GM12878 (cell line): ENCODE data around the gene ARHGAP6. TPM values are rescaled to one million over a fixed set of nuclear protein-coding genes. Genes with fewer than 3 reads are reported as not detected.

Source experiments
- ATAC-seq: fragments of 200-7000 bp; cut with Tn5 transposase; 3 replicates; pipeline ENCODE4 v1.9.1; 2020; ENCODE audit warnings: mild to moderate bottlenecking, moderate library complexity
- BruUV-seq: library from RNA; stranded (reverse); fragments of 400-500 nt; replicated peaks from 2 replicates; lab custom pipeline; 2021; lab: Mats Ljungman, UMichigan
- CTCF ChIA-PET: fragments of 300-600 bp; sonication (Branson Sonifier 250); formaldehyde crosslinking; extraction: SDS; loops from one replicate; lab custom pipeline; 2021; ENCODE audit warnings: inconsistent platforms; lab: Yijun Ruan, JAX
- POLR2A ChIA-PET: fragments of 350-600 bp; formaldehyde crosslinking; extraction: SDS; loops from one replicate; lab custom pipeline; 2021; ENCODE audit warnings: inconsistent platforms; lab: Charles Lee
- RAD21 ChIA-PET: fragments of 300-600 bp; sonication (Branson Sonifier 250); formaldehyde crosslinking; loops from one replicate; lab custom pipeline; 2023; ENCODE audit warnings: antibody characterized with exemption; ENCODE audit not compliant: unreplicated experiment; lab: Charles Lee
- SMC1A ChIA-PET: fragments of 300-600 bp; sonication (Branson Sonifier 250); formaldehyde crosslinking; loops from one replicate; lab custom pipeline; 2023; ENCODE audit not compliant: unreplicated experiment, uncharacterized antibody; lab: Charles Lee
- DNase-seq: peaks from one replicate; pipeline ENCODE4 v3.0.0-alpha.2; 2011; ENCODE audit warnings: low read depth, low spot score
- FAIRE-seq: peaks from 3 replicates; lab custom pipeline; 2011; peaks lifted over from hg19 to GRCh38; lab: Jason Lieb, UNC
- H2AFZ ChIP-seq: 2 replicates; pipeline ENCODE4 v1.6.0; 2011; ENCODE audit warnings: low read depth, low read length, control low read depth; ENCODE audit not compliant: control insufficient read depth
- H3K27ac ChIP-seq: 2 replicates; pipeline ENCODE4 v1.5.1; 2011; ENCODE audit warnings: control low read depth; ENCODE audit not compliant: control insufficient read depth, insufficient read depth
- H3K27me3 ChIP-seq, 2 experiments: replicated peaks in 1 of 2; 2 replicates each; pipeline versions ENCODE4 v1.6.0 to v1.6.1; 2011; ENCODE audit warnings: low read length in 1 of 2; ENCODE audit not compliant: control insufficient read depth in 2 of 2, insufficient read depth in 2 of 2
- H3K36me3 ChIP-seq, 2 experiments: 2 replicates each; pipeline ENCODE4 v1.5.1; 2011; ENCODE audit warnings: low read length in 1 of 2; ENCODE audit not compliant: control insufficient read depth in 2 of 2, insufficient read depth in 2 of 2
- H3K4me1 ChIP-seq: 2 replicates; pipeline ENCODE4 v1.6.1; 2011; ENCODE audit warnings: mild to moderate bottlenecking, low read length, moderate library complexity, mixed read lengths; ENCODE audit not compliant: control insufficient read depth, insufficient read depth
- H3K4me2 ChIP-seq: 2 replicates; pipeline ENCODE4 v1.6.0; 2011; ENCODE audit warnings: control low read depth; ENCODE audit not compliant: control insufficient read depth, insufficient read depth
- H3K4me3 ChIP-seq: fragments of 200-600 bp; sonication (generic); 2 replicates; pipeline ENCODE4 v1.5.1; 2016
- H3K79me2 ChIP-seq: 2 replicates; pipeline ENCODE4 v1.6.0; 2011; ENCODE audit warnings: low read length; ENCODE audit not compliant: control insufficient read depth, insufficient read depth
- H3K9ac ChIP-seq: 2 replicates; pipeline ENCODE4 v1.8.0; 2011; ENCODE audit warnings: low read length, control low read depth, mixed read lengths; ENCODE audit not compliant: control insufficient read depth, insufficient read depth
- H3K9me3 ChIP-seq: replicated peaks from 3 replicates; pipeline ENCODE4 v1.5.1; 2011; ENCODE audit warnings: mild to moderate bottlenecking, low read length; ENCODE audit not compliant: control insufficient read depth, insufficient read depth
- H4K20me1 ChIP-seq: 2 replicates; pipeline ENCODE4 v1.6.0; 2011; ENCODE audit not compliant: control insufficient read depth, insufficient read depth
- CBFB ChIP-seq: IDR thresholded peaks from 2 replicates; pipeline ENCODE4 v1.6.1; 2016; ENCODE audit warnings: antibody characterized with exemption, low read depth
- CEBPB ChIP-seq, 2 experiments: fragments of 150-350 bp in 1 of 2; IDR thresholded peaks; 2 replicates each; pipeline ENCODE4 v1.6.1; 2012 to 2014; ENCODE audit warnings: low read depth in 2 of 2, low read length in 2 of 2, borderline replicate concordance in 1 of 2, inconsistent platforms in 1 of 2
- CHD4 ChIP-seq: fragments of 200-600 bp; sonication (generic); IDR thresholded peaks from 2 replicates; pipeline ENCODE4 v1.6.1; 2016; ENCODE audit warnings: mild to moderate bottlenecking
- ETV6 ChIP-seq, 2 experiments: fragments of 450-650 bp in 1 of 2; IDR thresholded peaks in 1 of 2; conservative IDR thresholded peaks in 1 of 2; 2 replicates each; pipeline ENCODE4 v1.6.1; 2014; ENCODE audit warnings: antibody characterized with exemption in 1 of 2, borderline replicate concordance in 1 of 2, low read depth in 1 of 2, mild to moderate bottlenecking in 1 of 2, moderate library complexity in 1 of 2
- MTA3 ChIP-seq: IDR thresholded peaks from 2 replicates; pipeline ENCODE4 v1.6.1; 2012; ENCODE audit warnings: low read length, inconsistent platforms, borderline replicate concordance
- MYC ChIP-seq: IDR thresholded peaks from 2 replicates; pipeline ENCODE4 v1.6.1; 2011; ENCODE audit warnings: mild to moderate bottlenecking, low read length, moderate library complexity, inconsistent platforms; ENCODE audit not compliant: insufficient read depth, insufficient replicate concordance, insufficient read length, severe bottlenecking
- NFYA ChIP-seq: IDR thresholded peaks from 2 replicates; pipeline ENCODE4 v1.6.1; 2011; ENCODE audit warnings: low read depth, mild to moderate bottlenecking, low read length, improper control_type of control experiment, borderline replicate concordance
- WGBS: methylation state at CpG from one replicate; pipeline ENCODE4 v1.1.6; 2016; ENCODE audit warnings: low lambda C conversion rate; ENCODE audit not compliant: insufficient replicate concordance, insufficient coverage; ENCODE audit errors: missing lambda C conversion rate; 5-methylcytosine and 5-hydroxymethylcytosine counted together
- in situ Hi-C: fragments of 300-500 bp; cut with MboI; formaldehyde crosslinking; loops from 9 replicates; pipeline ENCODE4 v1.14.3; 2018; ENCODE audit warnings: mixed read lengths
- intact Hi-C: fragments of 100-400 bp; cut with micrococcal nuclease; formaldehyde crosslinking; loops from one replicate; pipeline ENCODE4 v1.14.2; 2022; ENCODE audit not compliant: unreplicated experiment
- polyA plus RNA-seq, 11 experiments: library from polyadenylated mRNA; depleted of rRNA in 4 of 11; unstranded in 6 of 11; stranded (reverse) in 5 of 11; fragments of >200 nt; fragmentation: Nextera tagmentation in 4 of 11; fragmentation: Illumina TruSeq in 1 of 11; extraction: Ambion mirVana in 4 of 11; extraction: Trizol in 1 of 11; gene quantifications; 1 replicate in 1 of 11; 2 replicates in 10 of 11; pipeline versions ENCODE4 v1.2.1 to v1.2.3, GENCODE V29; 2011 to 2016; ENCODE audit warnings: inconsistent platforms in 2 of 11, missing spikeins in 2 of 11, low read depth in 1 of 11
- total RNA-seq, 4 experiments: library from RNA; depleted of rRNA in 3 of 4; stranded (reverse); fragments of >200 nt in 3 of 4; fragmentation: Illumina TruSeq in 1 of 4; extraction: Trizol in 1 of 4; gene quantifications; 2 replicates each; pipeline versions ENCODE4 v1.2.1 to v1.2.3, GENCODE V29; 2013 to 2021
- TF ChIP-seq, protein P1 (sequence below): IDR thresholded peaks from 2 replicates; pipeline ENCODE4 v1.6.1; 2011; ENCODE audit warnings: borderline replicate concordance, low read depth, mild to moderate bottlenecking, moderate library complexity, mixed read lengths, low read length; ENCODE audit not compliant: insufficient read depth; ENCODE audit errors: extremely low read length
- TF ChIP-seq, protein P2 (sequence below): IDR thresholded peaks from 2 replicates; pipeline ENCODE4 v1.6.1; 2012; ENCODE audit warnings: low read depth, low read length, improper control_type of control experiment
- TF ChIP-seq, protein P3 (sequence below): fragments of 150-350 bp; IDR thresholded peaks from 2 replicates; pipeline ENCODE4 v1.6.1; 2016; ENCODE audit warnings: low read depth, low read length
- TF ChIP-seq, protein P4 (sequence below): IDR thresholded peaks from 2 replicates; pipeline ENCODE4 v1.6.1; 2011; ENCODE audit warnings: low read depth, low read length, improper control_type of control experiment, borderline replicate concordance

ARHGAP6 gene
- total and polyA plus RNA-seq, 10 of the 15 experiments (the other 5 are each of a cell fraction or from before 2014, with no cell fraction given): 0.20 to 1.8 (median 0.76) TPM

DNA sequence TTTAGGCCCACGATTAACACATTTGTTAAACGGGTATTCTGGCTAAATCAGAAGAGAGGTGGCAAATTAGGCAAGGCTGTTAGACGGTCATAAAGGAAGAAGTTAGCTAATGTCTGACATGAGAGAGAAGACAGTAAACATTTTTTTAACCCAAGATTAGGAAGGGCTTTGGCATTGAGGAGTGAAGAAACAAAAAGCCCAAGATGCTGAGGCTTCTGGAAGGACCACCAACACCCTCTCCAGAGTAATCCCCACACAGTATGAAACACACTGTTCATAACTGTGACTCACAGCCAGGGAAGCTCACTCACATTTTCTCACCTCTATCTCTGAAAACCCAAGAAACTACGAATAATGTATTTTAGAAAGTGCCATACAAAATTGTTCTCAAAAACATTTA, 244.9 kb downstream of the ARHGAP6 start (continued):
- TF ChIP-seq, protein P1, sequence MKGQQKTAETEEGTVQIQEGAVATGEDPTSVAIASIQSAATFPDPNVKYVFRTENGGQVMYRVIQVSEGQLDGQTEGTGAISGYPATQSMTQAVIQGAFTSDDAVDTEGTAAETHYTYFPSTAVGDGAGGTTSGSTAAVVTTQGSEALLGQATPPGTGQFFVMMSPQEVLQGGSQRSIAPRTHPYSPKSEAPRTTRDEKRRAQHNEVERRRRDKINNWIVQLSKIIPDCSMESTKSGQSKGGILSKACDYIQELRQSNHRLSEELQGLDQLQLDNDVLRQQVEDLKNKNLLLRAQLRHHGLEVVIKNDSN: no peak
- TF ChIP-seq, all 136 proteins: peak for 0

DNA sequence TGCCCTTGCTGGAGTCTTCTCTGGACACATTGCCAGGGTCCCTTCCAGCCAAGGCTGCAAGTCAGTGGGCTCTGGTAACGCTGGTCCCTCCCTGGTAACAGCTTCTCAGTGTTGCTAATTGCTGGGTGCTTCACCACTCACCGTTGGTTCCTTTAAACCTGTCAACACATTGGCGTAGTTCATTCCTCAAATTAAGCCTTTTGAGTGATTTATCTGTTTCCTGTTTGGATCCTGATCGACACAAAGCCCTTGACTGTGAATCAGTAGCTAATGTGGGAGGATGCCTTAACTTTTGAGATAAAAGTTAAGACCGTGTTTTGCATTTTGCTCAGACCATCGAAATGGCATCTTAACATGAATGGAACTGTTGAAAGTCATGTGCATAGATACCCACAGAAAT, 246.6 kb downstream of the ARHGAP6 start:
- in situ Hi-C loops: no loop called here
- H2AFZ ChIP-seq: no peak overlapping the region
- H3K4me2 ChIP-seq: no peak overlapping the region
- intact Hi-C loops: no loop called here
- H3K27me3 ChIP-seq: no peaks in the 10 kb centered on the region; a peak in 1 of 4 replicates
- TF ChIP-seq, protein P2, sequence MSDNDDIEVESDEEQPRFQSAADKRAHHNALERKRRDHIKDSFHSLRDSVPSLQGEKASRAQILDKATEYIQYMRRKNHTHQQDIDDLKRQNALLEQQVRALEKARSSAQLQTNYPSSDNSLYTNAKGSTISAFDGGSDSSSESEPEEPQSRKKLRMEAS: no peak
- TF ChIP-seq, protein P3, sequence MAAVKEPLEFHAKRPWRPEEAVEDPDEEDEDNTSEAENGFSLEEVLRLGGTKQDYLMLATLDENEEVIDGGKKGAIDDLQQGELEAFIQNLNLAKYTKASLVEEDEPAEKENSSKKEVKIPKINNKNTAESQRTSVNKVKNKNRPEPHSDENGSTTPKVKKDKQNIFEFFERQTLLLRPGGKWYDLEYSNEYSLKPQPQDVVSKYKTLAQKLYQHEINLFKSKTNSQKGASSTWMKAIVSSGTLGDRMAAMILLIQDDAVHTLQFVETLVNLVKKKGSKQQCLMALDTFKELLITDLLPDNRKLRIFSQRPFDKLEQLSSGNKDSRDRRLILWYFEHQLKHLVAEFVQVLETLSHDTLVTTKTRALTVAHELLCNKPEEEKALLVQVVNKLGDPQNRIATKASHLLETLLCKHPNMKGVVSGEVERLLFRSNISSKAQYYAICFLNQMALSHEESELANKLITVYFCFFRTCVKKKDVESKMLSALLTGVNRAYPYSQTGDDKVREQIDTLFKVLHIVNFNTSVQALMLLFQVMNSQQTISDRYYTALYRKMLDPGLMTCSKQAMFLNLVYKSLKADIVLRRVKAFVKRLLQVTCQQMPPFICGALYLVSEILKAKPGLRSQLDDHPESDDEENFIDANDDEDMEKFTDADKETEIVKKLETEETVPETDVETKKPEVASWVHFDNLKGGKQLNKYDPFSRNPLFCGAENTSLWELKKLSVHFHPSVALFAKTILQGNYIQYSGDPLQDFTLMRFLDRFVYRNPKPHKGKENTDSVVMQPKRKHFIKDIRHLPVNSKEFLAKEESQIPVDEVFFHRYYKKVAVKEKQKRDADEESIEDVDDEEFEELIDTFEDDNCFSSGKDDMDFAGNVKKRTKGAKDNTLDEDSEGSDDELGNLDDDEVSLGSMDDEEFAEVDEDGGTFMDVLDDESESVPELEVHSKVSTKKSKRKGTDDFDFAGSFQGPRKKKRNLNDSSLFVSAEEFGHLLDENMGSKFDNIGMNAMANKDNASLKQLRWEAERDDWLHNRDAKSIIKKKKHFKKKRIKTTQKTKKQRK: no peak
- no peak for TF ChIP-seq MYC
- TF ChIP-seq, protein P4, sequence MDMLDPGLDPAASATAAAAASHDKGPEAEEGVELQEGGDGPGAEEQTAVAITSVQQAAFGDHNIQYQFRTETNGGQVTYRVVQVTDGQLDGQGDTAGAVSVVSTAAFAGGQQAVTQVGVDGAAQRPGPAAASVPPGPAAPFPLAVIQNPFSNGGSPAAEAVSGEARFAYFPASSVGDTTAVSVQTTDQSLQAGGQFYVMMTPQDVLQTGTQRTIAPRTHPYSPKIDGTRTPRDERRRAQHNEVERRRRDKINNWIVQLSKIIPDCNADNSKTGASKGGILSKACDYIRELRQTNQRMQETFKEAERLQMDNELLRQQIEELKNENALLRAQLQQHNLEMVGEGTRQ: no peak
- TF ChIP-seq CBFB: no peak
- no peak for TF ChIP-seq CEBPB (IDR thresholded peaks at IDR 0.05; ENCODE audit: borderline replicate concordance in 1 of 2, low read depth in 2 of 2, low read length in 2 of 2)
- no peak for TF ChIP-seq CHD4
- no peak for TF ChIP-seq NFYA
- no peak for TF ChIP-seq MTA3
- TF ChIP-seq ETV6 (conservative IDR thresholded peaks at IDR 0.05 in 1 of 2, IDR thresholded peaks at IDR 0.05 in 1 of 2; ENCODE audit: borderline replicate concordance in 1 of 2, low read depth in 1 of 2): no peak
- ChIA-PET RAD21 (no interaction called here), SMC1A (interaction anchor here (0.9 kb wide), 1 partner anchor 132 kb away, joined by 3 read pairs; no protein-coding TSS in a partner anchor), CTCF (no interaction called here), POLR2A (no interaction called here)
- FAIRE-seq: no peak
- ATAC-seq: no peak
- no peak overlapping the region for H3K4me3 ChIP-seq
- DNase-seq: no peak
- no peak overlapping the region for H3K27ac ChIP-seq
- no peaks in the 10 kb centered on the region for H4K20me1 ChIP-seq
- H3K9me3 ChIP-seq: no peaks in the 10 kb centered on the region
- no TSS peak for BruUV-seq
- H3K36me3 ChIP-seq: no peaks in the 10 kb centered on the region
- no peaks in the 10 kb centered on the region; the same call in 1 of the 2 replicates for H3K4me1 ChIP-seq
- H3K79me2 ChIP-seq: no peaks in the 10 kb centered on the region
- 1% methylated on average over 6 of the region's 6 CpGs for WGBS
- no peak overlapping the region for H3K9ac ChIP-seq
